Left lung (tissue), 10 donors: ENCODE measurements around the gene CDC42BPA. TPM values are rescaled to one million over a fixed set of nuclear protein-coding genes. Genes with fewer than 3 reads are reported as not detected.

Experiments used
- ATAC-seq: fragments of 200-7000 bp; cut with Tn5 transposase; one replicate; pipeline ENCODE4 v1.9.1; 2020; ENCODE audit warnings: moderate library complexity
- DNase-seq, 4 donors: peaks; one replicate each; pipeline ENCODE4 v3.0.0-alpha.2; 2013 to 2020
- H3K27ac ChIP-seq, 2 donors: fragments of 200-600 bp; sonication (generic) in 1 of 2; one replicate each; pipeline versions ENCODE4 v1.5.0 to v1.8.0; 2020 to 2021
- H3K27me3 ChIP-seq, 2 donors: fragments of 200-600 bp; sonication (generic) in 1 of 2; one replicate each; pipeline versions ENCODE4 v1.5.0 to v1.8.0; 2020 to 2021
- H3K36me3 ChIP-seq, 2 donors: fragments of 200-600 bp; sonication (generic) in 1 of 2; one replicate each; pipeline versions ENCODE4 v1.5.0 to v1.8.0; 2020 to 2021
- H3K4me1 ChIP-seq, 2 donors: fragments of 200-600 bp; one replicate each; pipeline ENCODE4 v1.8.0; 2021
- H3K4me3 ChIP-seq, 2 donors: fragments of 200-600 bp; sonication (generic) in 1 of 2; one replicate each; pipeline versions ENCODE4 v1.5.0 to v1.8.0; 2020 to 2021; ENCODE audit warnings: mild to moderate bottlenecking in 1 of 2
- H3K9me3 ChIP-seq, 2 donors: fragments of 200-600 bp; sonication (generic) in 1 of 2; one replicate each; pipeline versions ENCODE4 v1.5.0 to v1.8.0; 2020 to 2021
- CTCF ChIP-seq, 2 donors: fragments of 200-600 bp; sonication (generic) in 1 of 2; IDR thresholded peaks; one replicate each; pipeline versions ENCODE4 v1.5.0 to v1.8.0; 2021; ENCODE audit warnings: antibody characterized with exemption in 2 of 2
- intact Hi-C, 2 donors: fragments of 100-400 bp; cut with DNase I; formaldehyde crosslinking; loops; one replicate each; pipeline versions ENCODE4 v1.11.2 to v1.14.2; 2022
- polyA plus RNA-seq, 6 donors: library from polyadenylated mRNA; unstranded; fragments of 120-200 nt; gene quantifications; one replicate each; pipeline ENCODE4 v1.2.1, GENCODE V29; 2013; ENCODE audit not compliant: insufficient read length in 6 of 6
- total RNA-seq, 2 donors: library from RNA; stranded (reverse); fragmentation: NEBNext Ultra II Directional; extraction: Animal tissue kit (Norgen Biotek cat#: 25700); gene quantifications; one replicate each; pipeline ENCODE4 v1.2.1, GENCODE V29; 2021
- donor health status: DM: no; HTN: yes; CAD: no.
- donor health status: DM: no; HTN: no; CAD: no.

The CDC42BPA gene
- total and polyA plus RNA-seq, 8 donors, result 35.8 to 49.0 (median 43.4) TPM

DNA sequence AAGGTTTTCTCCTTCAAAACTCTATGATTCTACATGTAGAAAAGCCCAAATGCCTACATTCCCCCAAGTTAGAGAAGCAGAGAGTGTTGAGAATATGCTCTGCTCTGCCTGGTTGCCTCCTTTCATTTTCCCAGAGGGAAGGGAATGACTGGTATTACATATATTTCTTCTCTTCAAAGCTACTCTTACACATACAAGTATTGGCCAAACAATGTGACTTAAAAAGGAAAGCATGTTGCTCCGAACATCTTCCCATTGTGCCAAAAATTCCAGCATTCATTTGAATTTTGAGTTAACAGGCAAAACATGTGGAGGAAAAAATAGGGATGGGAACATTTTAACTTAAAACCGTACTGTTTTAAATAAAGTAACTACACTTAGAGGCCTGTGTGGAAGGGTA is 253.0 kb downstream of the CDC42BPA start:
- Histone ChIP-seq H3K27me3 (no peaks in the 10 kb centered on the region), H3K4me3 (no peak overlapping the region), H3K27ac (no peak overlapping the region), H3K36me3 (peaks cover 0 to 3% of the 10 kb centered on the region in 2 donors), H3K9me3 (no peaks in the 10 kb centered on the region), H3K4me1 (no peaks in the 10 kb centered on the region)
- intact Hi-C loops, result no loop called here
- ATAC-seq (no peak), DNase-seq (no peak)
- no peak for TF ChIP-seq CTCF (IDR thresholded peaks at IDR 0.05)

- H3K4me3 ChIP-seq, result no peak overlapping the region
- no peaks in the 10 kb centered on the region for H3K27me3 ChIP-seq
- intact Hi-C loops, result no loop called here
- no peaks in the 10 kb centered on the region for H3K9me3 ChIP-seq
- no peak for ATAC-seq
- no peak for DNase-seq
- TF ChIP-seq CTCF (IDR thresholded peaks at IDR 0.05), result no peak
- H3K36me3 ChIP-seq, result peaks cover 0 to 3% of the 10 kb centered on the region in 2 donors
- H3K4me1 ChIP-seq, result no peaks in the 10 kb centered on the region
- no peak overlapping the region for H3K27ac ChIP-seq
Observed at GRCh38 chr1:227062306-227062705, 256.0 kb downstream of the CDC42BPA start.

DNA sequence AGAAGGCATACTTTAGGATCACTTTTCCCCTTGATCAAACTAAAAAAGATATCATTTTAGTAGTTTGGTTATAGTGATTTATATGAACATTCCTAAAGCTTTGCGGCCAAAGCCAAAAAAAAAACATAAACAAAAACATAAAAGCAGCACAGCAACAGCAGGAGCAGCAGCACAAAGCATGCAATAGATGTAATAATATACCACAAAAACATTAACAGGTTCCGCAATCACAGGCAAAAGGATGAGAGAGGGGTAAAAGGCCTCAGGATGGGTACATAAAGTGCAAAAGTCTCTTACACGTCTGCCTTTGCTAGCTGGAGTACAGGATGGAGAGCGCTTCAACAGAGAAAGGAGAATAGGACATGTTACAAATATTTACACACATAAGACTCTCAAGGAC is 259.2 kb downstream of the CDC42BPA start:
- intact Hi-C loops, result no loop called here
- ATAC-seq, result no peak

DNA sequence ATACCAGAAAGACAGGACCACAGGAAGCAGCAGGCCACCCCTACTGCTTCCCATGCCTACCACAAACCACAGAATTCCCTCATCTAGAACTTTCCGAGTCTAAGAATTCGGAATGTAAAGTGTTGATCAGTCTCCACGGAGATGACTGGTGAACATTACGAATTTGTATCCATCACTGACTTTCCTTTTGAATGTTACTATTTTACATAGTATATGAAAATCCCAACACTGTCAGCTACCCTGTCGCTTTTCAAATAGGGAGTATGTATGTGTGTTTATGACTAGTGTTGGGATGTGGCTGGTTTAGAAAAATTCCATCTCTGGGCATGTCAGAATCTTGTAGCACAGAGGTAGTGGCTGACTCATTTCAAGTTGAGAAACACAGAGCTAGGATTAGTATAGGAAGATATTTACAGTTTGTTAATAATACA is 260.0 kb downstream of the CDC42BPA start:
- H3K36me3 ChIP-seq, result no peaks in the 10 kb centered on the region
- H3K27ac ChIP-seq, result no peak overlapping the region
- ATAC-seq (no peak), DNase-seq (no peak)
- no peak overlapping the region for H3K4me3 ChIP-seq
- H3K9me3 ChIP-seq, result no peaks in the 10 kb centered on the region
- TF ChIP-seq CTCF (IDR thresholded peaks at IDR 0.05), result no peak
- intact Hi-C loops, result no loop called here
- H3K4me1 ChIP-seq, result no peaks in the 10 kb centered on the region
- H3K27me3 ChIP-seq, result no peaks in the 10 kb centered on the region

More for the DNA sequence above, 259.2 kb downstream of the CDC42BPA start:
- Histone ChIP-seq H3K27ac (no peak overlapping the region), H3K4me3 (no peak overlapping the region), H3K27me3 (no peaks in the 10 kb centered on the region), H3K36me3 (no peaks in the 10 kb centered on the region), H3K9me3 (no peaks in the 10 kb centered on the region), H3K4me1 (no peaks in the 10 kb centered on the region)
- no peak for DNase-seq
- no peak for TF ChIP-seq CTCF (IDR thresholded peaks at IDR 0.05)

DNA sequence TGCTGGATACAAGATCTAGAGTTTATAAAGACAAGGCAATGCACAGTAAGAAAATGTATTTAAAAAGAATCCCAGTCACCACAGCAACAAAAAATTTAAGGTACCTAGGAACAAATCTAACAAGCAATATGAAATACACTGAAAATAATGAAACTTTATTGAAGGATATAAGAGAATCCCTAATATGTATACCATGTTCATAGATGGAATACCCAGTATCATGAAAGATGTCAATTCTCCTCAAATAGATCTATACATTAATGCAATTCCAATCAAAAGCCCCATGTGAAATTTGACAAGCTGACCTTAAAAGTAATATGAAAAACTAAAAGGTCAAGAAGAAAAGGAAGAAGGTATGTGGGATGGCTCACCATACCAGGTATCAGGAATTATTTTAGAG is 269.0 kb downstream of the CDC42BPA start:
- TF ChIP-seq CTCF (IDR thresholded peaks at IDR 0.05), result no peak
- DNase-seq, result no peak
- Histone ChIP-seq H3K27ac (no peak overlapping the region), H3K4me3 (no peak overlapping the region), H3K4me1 (no peaks in the 10 kb centered on the region), H3K36me3 (no peaks in the 10 kb centered on the region), H3K27me3 (no peaks in the 10 kb centered on the region), H3K9me3 (no peaks in the 10 kb centered on the region)
- intact Hi-C loops, result no loop called here
- no peak for ATAC-seq
